ENCODE data around the gene TUSC7.

Gene TUSC7

DNA sequence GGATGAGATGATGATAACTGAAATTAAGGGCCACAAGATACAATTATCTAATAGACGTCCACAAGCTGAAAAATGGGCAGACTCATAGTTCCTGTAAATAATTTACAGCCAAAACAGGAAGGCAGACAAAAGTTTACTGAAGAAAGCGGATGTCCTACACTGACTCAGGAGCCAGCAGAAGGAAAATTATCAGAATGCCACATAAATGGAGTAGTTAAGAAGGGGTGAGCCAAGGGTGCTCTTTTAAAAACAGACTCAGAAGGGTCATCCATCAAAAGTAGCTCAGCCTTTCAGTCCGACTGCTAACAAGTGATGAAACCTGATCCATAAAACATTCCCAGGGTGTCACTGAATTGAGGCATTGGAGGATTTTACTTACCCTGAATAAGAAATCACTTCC lies 39.8 kb downstream of the TUSC7 start:
- H3K4me3 ChIP-seq (ENCODE audit: low read depth, low read length) = no peak overlapping the region
- no peak for TF ChIP-seq CTCF (IDR thresholded peaks at IDR 0.05; ENCODE audit: control insufficient read depth, extremely low read depth, insufficient read depth)
- no peak for DNase-seq (ENCODE audit: low read depth)

DNA sequence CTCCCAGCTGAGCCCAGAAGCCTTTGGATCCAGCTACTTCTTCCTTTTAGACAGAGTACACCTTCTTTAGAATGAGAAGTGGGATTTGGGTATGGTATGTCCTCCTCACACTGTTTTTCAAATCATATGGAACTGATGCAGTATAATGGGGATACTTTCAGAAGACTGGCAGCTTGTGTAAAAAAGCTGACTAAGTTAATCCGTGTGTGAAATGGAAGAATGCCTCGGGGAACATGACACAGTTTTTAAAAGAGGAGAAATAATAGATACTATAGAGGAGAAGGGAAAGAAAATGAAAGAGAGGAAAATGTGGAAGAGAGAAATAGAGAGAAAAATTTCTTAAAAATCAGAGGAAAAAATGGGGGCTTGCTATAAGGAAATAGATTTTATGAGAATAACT lies 47.7 kb downstream of the TUSC7 start:
- no peak for TF ChIP-seq CTCF (IDR thresholded peaks at IDR 0.05; ENCODE audit: control insufficient read depth, extremely low read depth, insufficient read depth)

DNA sequence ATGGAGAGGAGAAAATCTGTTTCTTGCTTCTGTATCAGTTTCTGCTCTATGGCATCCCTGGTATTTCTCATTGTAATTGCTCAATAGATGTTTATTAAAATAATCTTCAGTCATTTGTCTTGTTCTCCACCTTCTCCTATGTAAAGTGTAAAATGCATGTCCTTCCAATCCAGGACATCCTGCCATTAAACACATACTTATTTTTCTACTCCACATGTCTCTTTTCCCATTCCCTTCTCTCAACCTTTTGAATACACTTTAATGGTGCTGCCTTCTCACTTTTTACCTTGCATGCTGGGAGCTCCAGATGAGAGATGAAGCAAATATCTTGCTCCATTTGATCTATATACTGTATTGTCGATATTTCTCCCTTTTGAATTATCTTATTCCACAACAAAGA lies 49.7 kb downstream of the TUSC7 start:
- DNase-seq (ENCODE audit: low read depth) = no peak
- no peak for TF ChIP-seq CTCF (IDR thresholded peaks at IDR 0.05; ENCODE audit: control insufficient read depth, extremely low read depth, insufficient read depth)
- H3K4me3 ChIP-seq (ENCODE audit: low read depth, low read length) = no peak overlapping the region

More for the DNA sequence above, 47.7 kb downstream of the TUSC7 start:
- no peak for DNase-seq (ENCODE audit: low read depth)
- H3K4me3 ChIP-seq (ENCODE audit: low read depth, low read length) = no peak overlapping the region
